Lower leg skin (tissue), 3 donors: ENCODE results near the gene CHPT1.

Experiments
- POLR2A ChIP-seq, 2 donors: fragments of 450-650 bp; IDR thresholded peaks; one replicate each; pipeline ENCODE4 v1.6.1; 2016 to 2017; ENCODE audit warnings: antibody characterized with exemption in 2 of 2, mild to moderate bottlenecking in 1 of 2, moderate library complexity in 1 of 2
- TF ChIP-seq, protein P1 (sequence below), 3 donors: fragments of 450-650 bp; IDR thresholded peaks; one replicate each; pipeline ENCODE4 v1.5.1; 2016; ENCODE audit warnings: antibody characterized with exemption in 3 of 3, mild to moderate bottlenecking in 3 of 3, moderate library complexity in 2 of 3

DNA sequence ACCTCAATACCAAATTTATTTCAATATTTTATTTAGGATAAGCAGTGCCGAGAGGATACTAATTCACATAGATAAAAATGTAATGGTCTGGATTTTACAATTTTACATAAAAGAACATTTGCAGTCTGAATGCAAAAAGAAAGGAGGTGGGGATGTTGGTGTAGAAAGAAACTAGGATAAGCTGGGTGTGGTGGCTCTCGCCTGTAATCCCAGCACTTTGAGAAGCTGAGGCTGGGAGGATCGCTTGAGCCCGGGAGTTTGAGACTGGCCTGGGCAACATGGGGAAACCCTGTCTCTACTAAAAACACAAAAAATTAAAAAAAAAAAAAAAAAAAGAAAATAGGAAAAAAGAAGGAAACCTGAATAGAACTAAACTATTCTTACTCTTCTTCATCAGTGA is 25.0 kb downstream of the CHPT1 start:
- TF ChIP-seq, protein P1, sequence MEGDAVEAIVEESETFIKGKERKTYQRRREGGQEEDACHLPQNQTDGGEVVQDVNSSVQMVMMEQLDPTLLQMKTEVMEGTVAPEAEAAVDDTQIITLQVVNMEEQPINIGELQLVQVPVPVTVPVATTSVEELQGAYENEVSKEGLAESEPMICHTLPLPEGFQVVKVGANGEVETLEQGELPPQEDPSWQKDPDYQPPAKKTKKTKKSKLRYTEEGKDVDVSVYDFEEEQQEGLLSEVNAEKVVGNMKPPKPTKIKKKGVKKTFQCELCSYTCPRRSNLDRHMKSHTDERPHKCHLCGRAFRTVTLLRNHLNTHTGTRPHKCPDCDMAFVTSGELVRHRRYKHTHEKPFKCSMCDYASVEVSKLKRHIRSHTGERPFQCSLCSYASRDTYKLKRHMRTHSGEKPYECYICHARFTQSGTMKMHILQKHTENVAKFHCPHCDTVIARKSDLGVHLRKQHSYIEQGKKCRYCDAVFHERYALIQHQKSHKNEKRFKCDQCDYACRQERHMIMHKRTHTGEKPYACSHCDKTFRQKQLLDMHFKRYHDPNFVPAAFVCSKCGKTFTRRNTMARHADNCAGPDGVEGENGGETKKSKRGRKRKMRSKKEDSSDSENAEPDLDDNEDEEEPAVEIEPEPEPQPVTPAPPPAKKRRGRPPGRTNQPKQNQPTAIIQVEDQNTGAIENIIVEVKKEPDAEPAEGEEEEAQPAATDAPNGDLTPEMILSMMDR (IDR thresholded peaks at IDR 0.05) = no peak
- no peak for TF ChIP-seq POLR2A (IDR thresholded peaks at IDR 0.05)
